Retinal pigment epithelial cell (primary cell): ENCODE results near the gene STK11IP.

Experiments
- DNase-seq: peaks from one replicate; pipeline ENCODE4 v3.0.0-alpha.2; 2010; ENCODE audit warnings: low read depth
- H3K4me3 ChIP-seq: 2 replicates; pipeline ENCODE4 v1.5.1; 2011; ENCODE audit warnings: mild to moderate bottlenecking, low read length, control low read depth, moderate library complexity
- CTCF ChIP-seq: conservative IDR thresholded peaks from 2 replicates; pipeline ENCODE4 v1.5.1; 2011; ENCODE audit warnings: low read depth, low read length, control low read depth, inconsistent platforms

Gene STK11IP

GRCh38 chr2:219575566-219576504, 21.8 kb upstream of the STK11IP start:
- H3K4me3 ChIP-seq = no peak overlapping the region
- TF ChIP-seq CTCF = no peak
- DNase-seq = no peak

- DNase-seq = no peak
- H3K4me3 ChIP-seq = no peak overlapping the region
- no peak for TF ChIP-seq CTCF
Measured at GRCh38 chr2:219576505-219577388, 20.9 kb upstream of the STK11IP start.

- H3K4me3 ChIP-seq = no peak overlapping the region
- DNase-seq = no peak
- no peak for TF ChIP-seq CTCF
Measured at GRCh38 chr2:219578811-219579613, 18.6 kb upstream of the STK11IP start.

- H3K4me3 ChIP-seq = no peak overlapping the region
- no peak for TF ChIP-seq CTCF
- no peak for DNase-seq
Measured at GRCh38 chr2:219581346-219581745, 16.3 kb upstream of the STK11IP start.

- no peak for TF ChIP-seq CTCF
Measured at GRCh38 chr2:219591091-219591490, 6.6 kb upstream of the STK11IP start.

GRCh38 chr2:219592736-219593135, 4.9 kb upstream of the STK11IP start:
- H3K4me3 ChIP-seq = no peak overlapping the region
- no peak for DNase-seq
- no peak for TF ChIP-seq CTCF

More at GRCh38 chr2:219591091-219591490, 6.6 kb upstream of the STK11IP start:
- H3K4me3 ChIP-seq = no peak overlapping the region
- DNase-seq = no peak
